GM21447 (cell line): ENCODE measurements around the gene DNAJC1.
A peak's percentile ranks its signal among the peaks of the same experiment; 100 is the strongest.
"Not testable (repeated sequence)": the region's sequence is repeated elsewhere in the genome, so short reads cannot be mapped to it uniquely, and the experiment has no call there.

ENCODE experiments used
- ATAC-seq: cut with Tn5 transposase; IDR thresholded peaks from one replicate; pipeline ENCODE4 v1.9.1; 2021; ENCODE audit not compliant: unreplicated experiment

The DNAJC1 gene

DNA sequence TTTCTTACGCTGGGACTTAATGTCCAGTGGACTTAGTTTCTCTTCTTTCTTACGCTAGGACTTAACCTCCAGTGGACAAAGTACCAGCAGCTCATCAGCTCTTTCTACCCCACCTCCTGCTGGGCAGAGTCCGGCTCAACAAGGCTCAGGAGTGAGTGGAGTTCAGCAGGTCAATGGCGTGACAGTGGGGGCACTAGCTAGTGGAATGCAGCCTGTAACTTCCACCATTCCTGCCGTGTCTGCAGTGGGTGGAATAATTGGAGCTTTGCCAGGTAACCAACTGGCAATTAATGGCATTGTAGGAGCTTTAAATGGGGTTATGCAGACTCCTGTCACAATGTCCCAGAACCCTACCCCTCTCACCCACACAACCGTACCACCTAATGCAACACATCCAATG, 269.8 kb downstream of the DNAJC1 start:
- no peak for ATAC-seq

DNA sequence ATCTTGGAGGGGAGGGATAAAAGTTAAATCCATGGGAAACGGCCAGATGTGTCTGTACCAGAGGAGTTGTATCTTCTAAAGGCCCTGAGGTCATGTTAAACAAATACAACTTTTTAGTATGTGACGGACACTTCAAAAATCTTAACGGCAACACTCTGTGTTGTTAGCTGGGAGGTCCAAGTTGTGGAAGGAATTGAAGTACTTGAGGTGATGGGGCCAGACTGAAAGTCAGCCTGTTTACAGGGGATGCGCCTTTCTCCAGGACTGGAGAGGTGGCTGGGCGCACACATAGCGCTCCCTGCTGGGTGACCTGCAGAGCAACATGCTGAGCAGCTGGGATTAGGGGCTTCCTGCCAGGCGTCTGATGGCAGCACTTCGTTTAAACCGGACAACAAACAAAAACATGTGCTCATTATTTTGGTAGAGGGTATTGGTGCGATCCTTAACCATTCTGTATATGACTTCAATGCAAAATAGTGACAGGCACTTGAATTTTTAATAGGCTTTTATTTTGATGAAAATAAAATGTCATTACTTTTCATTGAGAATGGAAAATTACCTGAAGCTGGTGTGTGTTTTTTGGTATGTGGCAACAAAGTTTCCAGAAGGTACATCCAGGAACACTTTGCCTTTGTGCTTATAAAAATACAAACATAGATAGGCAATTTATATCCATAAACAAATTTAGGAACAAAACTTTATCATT, 271.3 kb downstream of the DNAJC1 start:
- ATAC-seq = peak; percentile 95

DNA sequence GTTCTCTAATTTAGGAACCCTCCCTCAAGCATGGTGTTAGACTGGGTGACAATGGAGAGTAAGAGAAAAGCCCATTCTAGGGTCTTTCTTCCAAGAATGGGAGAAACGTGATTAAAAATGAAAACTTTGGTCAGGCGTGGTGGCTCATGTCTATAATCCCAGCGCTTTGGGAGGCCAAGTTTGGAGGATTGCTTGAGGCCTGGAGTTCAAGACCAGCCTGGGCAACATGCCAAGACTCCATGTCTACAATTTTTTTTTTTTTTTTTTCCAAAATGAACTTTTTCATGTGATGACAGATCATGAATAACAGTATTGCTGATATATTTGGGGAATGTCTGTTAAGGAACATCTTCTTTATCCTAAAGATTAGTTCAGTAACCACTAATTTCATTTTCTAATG, 274.9 kb downstream of the DNAJC1 start:
- no peak for ATAC-seq

DNA sequence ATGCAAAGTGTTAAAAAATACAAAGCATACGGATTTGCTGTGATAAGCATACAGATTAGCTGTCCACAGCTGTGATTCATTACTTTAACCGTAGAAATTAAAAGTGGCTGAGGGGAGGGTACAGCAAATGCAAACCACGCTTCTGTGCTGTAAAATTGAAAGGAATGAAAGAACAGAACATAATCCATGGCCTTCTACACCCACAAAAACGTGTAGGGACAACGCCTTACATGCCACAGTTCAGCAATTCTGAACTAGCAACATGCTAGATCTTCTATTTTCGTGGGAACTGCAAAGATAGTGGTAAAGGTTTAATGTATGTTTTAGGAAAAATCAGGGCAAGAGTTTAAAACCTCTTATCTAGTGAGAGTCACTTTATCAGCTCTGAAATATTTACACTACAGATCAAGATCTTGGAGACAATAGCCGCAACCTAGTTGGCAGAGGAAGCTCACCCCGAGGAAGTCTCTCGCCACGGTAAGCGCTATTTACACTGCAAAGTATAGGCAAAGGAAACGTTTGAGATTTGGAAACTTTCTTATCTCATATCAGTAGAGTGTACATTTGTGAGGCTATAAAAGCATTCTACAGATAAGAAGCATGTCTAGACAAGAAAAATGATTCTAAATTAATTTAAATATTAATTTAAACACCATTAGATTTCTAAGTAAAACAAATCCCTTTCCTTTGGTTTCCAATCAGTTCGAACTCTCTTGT, 275.9 kb downstream of the DNAJC1 start:
- ATAC-seq = no peak

DNA sequence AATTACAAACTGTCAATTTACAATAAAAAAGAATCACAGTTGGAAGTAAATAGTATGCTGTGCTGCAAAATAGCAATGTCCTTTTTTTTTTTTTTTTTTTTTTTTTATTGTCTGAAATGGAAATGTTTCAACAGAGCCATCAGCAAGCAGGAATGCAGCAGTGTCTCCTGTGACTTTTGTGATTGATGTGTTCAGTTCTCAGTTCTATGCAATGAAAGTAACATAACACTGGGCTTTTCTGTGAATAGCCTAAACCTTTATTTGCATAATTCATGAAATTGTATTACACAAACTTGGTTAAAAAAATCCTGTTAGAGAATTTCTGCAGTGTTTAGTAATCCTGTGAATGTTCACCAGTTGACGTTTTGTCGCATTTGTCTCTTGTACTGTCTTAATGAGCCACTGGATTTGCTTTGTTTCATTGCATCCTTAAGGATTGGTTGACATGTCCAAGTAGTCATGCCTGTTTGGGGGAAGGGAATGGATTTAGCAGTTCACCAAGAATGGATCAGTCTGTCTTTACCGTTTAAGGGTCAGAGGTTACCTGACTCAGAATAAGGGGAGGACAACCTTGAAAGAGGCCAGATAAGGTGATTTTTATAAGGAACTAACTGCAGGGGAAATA, 276.8 kb downstream of the DNAJC1 start:
- ATAC-seq = no peak

DNA sequence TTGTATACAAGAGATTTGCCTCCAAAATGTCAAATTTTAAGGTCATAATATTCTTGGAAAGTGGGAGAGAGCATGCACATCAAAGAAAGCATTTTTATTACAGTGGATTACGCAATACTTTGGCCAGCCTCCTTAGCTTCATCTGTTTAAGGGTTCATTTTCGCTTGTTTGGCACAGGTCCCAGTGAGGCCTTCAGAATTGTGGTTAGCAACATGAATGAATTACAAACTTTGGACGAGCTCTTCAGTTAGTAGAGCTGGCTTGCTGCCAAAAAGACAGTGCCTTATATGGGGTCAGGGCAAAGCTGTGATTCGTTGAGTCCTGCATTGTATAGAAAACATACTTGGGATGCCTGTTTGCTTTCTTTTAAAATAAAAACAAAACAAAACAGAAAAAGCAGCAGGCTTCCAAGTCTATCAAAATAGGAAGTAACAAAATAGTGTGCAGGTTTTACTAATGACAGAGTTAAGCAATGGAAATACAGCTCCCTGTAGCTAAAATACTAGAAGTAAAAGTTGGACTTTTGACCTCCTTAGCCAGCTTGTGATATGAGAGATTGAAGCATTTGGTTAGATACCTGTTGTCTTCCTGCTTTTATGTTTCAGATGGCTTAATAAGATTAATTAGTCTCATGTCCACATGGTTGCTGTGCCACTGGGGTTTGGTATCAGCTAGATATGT, 278.7 kb downstream of the DNAJC1 start:
- peak; percentile 94 for ATAC-seq

DNA sequence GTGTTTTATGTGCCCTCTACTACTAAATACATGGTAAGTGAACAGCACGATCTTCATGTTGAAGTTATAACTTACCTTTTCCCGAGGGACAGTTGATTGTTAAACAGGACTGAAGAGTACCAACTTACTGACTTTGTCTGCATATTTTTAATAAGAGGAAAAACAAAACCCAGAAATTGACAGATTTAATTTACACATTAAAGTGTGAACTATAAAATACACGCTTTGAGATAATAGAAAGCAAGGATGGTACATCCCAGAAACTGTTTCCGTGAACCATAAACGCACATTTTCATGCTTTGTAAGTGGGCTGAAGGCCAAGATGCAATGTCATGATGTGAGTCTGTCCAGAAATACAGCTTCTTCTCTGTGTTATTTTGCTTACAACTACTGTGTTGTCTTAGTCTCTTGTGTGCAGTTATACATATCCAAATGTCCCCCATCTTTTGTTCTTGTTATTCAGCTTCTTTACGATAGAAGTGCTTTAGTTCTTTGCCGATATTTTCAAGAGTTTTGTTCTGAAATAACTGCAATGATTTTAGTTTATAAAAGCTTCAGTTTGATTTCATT, 279.4 kb downstream of the DNAJC1 start:
- ATAC-seq = no peak

DNA sequence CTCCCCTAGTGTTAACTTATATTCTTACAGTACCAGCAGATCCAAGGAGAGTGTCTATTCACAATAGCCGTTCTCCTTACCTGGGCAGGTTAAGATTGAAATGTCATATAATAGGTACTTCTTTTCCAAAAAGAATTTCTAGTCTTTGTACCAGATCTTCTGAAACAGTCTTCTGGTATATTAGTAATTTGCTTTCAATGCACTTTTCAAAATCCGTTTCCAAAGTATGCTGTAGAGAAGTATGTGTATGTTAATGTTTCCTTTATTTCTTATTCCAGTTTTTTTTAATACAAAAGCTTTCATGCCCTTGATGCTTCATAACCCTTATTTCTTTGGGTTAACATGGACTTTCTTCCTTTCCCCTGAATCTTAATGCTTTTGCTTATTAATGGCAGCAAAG, 281.3 kb downstream of the DNAJC1 start:
- ATAC-seq = no peak

DNA sequence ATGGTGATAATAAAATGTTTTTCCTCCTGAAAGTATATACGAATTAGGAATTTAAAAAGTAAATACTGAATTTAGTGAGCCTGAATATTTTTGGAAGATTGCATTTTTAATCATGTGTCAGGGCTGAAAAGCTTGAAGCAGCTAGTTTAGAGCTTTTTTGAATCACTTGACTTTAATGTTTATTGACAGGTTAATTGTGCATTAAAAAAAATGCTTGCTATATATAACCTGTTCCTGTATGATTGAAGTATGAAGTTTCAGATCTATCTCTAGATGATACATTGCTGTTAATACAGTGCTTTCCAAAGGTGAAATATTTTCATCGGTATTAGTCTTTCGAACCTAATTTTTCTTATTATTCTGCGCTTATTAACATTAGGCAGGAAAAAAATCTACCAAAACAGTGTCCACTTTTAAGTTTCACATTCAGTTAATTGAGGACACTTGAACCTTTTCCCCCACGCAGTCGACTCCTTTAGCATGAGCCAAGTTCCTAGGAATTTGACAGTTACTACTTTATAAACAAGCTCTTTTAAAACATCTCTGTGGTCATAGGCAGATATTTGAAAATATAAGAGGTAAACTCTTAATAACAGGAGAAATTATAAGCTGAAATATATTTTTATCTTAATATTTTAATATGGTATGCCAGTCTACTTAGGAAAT, 282.4 kb downstream of the DNAJC1 start:
- ATAC-seq = no peak

DNA sequence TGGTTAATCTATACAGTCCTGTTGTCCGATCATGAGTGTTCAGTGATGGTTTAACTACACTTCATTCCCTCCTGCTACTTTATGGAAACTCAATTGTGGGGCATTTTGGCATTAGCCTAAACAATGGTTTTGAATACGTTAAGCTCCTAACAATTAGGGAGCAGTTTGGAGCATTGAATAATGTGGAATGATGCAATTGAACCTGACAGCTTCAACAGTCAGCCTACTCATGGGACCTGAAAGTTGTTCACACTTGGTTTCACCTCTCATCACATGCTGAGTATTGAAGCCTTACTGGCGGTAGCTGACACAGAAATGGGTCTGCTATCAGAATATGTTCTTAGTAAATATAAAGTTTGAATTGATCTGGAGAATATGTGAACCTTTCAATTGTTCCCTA, 283.4 kb downstream of the DNAJC1 start:
- no peak for ATAC-seq

DNA sequence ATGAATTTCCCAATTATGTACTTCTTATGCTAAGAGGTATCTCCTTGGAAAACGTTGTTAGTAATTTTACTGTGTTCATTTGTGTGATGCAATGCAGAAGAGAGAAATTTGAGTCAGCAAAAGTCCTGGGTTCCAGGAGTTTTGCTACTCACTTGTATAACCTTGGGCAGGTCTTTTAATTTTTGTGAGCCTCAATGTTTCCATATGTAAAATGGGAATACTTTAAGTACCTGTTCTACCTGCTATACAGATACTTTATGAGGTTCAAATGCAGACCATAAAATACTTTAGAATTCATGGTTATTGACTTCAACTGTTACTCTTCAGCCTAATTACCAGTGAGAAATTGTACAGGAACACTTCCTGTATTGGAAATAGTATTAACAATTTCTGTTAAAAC, 284.0 kb downstream of the DNAJC1 start:
- no peak for ATAC-seq

DNA sequence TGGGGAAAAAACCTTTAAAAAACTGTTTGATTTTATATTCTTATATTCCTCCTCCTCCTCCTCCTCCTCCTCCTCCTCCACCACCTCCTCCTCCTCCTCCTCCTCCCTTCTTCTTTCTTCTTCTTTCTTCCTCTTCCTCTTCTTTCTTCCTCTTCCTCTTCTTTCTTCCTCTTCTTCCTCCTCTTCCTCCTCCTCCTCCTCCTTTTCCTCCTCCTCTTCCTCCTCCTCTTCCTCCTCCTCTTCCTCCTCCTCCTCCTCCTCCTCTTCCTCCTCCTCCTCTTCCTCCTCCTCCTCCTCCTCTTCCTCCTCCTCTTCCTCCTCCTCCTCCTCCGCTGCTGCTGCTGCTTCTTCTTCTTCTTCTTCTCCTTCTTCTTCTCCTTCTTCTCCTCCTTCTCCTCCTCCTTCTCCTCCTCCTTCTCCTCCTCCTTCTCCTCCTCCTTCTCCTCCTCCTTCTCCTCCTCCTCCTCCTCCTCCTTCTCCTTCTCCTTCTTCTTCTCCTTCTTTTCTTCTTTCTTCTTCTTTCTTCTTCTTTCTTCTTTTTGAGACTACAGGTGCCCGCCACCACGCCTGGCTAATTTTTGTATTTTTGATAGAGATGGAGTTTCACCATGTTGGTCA, 286.0 kb downstream of the DNAJC1 start:
- ATAC-seq = not testable (repeated sequence)

DNA sequence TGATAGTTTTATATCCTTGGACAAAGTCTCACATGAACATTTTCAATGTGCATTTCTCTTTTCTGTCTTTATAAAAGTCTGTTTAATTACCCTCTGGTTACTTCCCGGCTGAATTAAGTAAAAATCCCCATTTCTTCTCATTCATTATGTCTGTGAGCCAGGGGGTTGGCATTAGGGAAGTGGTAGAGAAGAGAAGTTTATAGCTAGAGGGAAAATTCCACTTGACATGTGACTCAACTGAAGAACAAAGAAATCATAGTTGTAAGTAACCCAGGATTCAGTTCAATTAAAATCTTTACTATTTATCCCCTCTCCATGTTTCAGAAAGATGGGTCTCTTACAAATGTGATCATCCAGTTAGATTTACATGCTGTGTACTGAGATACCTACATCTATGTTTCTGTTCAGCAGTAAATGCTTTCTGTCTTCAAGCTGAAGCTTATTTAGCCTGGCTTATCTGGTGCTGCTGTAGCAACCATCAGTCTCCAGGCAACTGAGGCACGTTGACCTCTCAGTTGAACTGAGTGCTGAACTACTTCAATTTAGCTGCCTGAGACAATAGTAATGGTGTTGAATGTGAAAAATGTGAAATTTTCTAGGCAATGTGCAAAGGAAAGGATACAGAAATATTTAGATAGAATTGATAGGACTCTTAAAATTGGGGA, 287.9 kb downstream of the DNAJC1 start:
- ATAC-seq = no peak

DNA sequence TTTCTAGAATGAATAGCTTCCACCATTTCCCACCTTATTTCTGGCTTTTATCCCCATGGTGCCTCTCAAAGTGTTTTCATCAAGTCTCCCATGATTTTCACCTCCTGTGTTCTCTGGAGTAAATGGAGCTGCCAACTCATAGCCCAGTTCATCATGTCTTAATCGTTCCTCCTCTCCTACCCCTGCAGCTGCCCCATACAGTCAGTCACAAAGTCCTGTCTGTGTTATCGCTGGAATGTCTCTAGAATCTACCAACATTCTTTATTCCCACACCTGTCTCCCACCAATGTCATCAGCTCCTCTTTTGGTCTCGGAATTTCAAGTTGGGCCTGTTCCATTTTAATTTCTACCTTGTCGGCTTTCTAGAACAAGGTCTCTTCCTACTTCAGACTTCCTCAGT, 290.6 kb downstream of the DNAJC1 start:
- ATAC-seq = no peak

DNA sequence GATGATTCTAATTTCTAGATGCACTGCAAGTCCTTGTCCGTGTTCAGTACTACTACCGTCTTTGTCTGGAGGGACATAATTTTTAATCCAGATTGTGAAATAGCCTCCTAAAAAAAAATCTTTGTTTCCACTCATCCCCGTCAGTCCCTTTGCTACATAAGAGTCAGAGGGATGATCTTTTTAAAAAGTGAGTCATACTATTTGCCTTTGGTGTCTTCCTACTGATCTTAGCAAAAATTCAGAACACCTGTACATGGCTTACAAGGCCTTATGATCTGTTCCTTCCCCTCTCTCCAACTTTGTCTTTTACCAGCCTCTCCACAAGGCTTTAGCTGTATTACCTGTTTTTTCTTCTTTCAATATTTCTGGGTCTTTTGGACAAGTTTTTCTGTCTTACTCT, 296.0 kb downstream of the DNAJC1 start:
- ATAC-seq = no peak
